GM18909 (cell line): ENCODE measurements around the gene SSBP2.
"Not testable (repeated sequence)": the region's sequence is repeated elsewhere in the genome, so short reads cannot be mapped to it uniquely, and the experiment has no call there.

Experiments
- ATAC-seq: cut with Tn5 transposase; IDR thresholded peaks from one replicate; pipeline ENCODE4 v1.9.1; 2021; ENCODE audit warnings: mild to moderate bottlenecking; ENCODE audit not compliant: unreplicated experiment, poor library complexity

Gene SSBP2

GRCh38 chr5:81685471-81685870, 65.4 kb downstream of the SSBP2 start:
- ATAC-seq = no peak

- ATAC-seq = no peak
Observed at GRCh38 chr5:81679885-81680284, 71.0 kb downstream of the SSBP2 start.

- no peak for ATAC-seq
Observed at GRCh38 chr5:81675420-81675819, 75.5 kb downstream of the SSBP2 start.

GRCh38 chr5:81665795-81666194, 85.1 kb downstream of the SSBP2 start:
- ATAC-seq = no peak

- not testable (repeated sequence) for ATAC-seq
Observed at GRCh38 chr5:81660624-81661023, 90.3 kb downstream of the SSBP2 start.

GRCh38 chr5:81657386-81657785, 93.5 kb downstream of the SSBP2 start:
- ATAC-seq = no peak

GRCh38 chr5:81656783-81657182, 94.1 kb downstream of the SSBP2 start:
- no peak for ATAC-seq

GRCh38 chr5:81650987-81651386, 99.9 kb downstream of the SSBP2 start:
- no peak for ATAC-seq

- no peak for ATAC-seq
Observed at GRCh38 chr5:81646469-81646995, 104.4 kb downstream of the SSBP2 start.

GRCh38 chr5:81642210-81642609, 108.7 kb downstream of the SSBP2 start:
- ATAC-seq = no peak

- ATAC-seq = no peak
Observed at GRCh38 chr5:81639556-81639955, 111.3 kb downstream of the SSBP2 start.

- ATAC-seq = no peak
Observed at GRCh38 chr5:81638471-81638870, 112.4 kb downstream of the SSBP2 start.

- ATAC-seq = no peak
Observed at GRCh38 chr5:81633891-81634290, 117.0 kb downstream of the SSBP2 start.

GRCh38 chr5:81633471-81633870, 117.4 kb downstream of the SSBP2 start:
- no peak for ATAC-seq

GRCh38 chr5:81632679-81633078, 118.2 kb downstream of the SSBP2 start:
- no peak for ATAC-seq

- peak; percentile 4 for ATAC-seq
Observed at GRCh38 chr5:81631621-81632020, 119.3 kb downstream of the SSBP2 start.

GRCh38 chr5:81631124-81631523, 119.8 kb downstream of the SSBP2 start:
- ATAC-seq = peak; percentile 89

GRCh38 chr5:81630684-81631083, 120.2 kb downstream of the SSBP2 start:
- ATAC-seq = no peak

- no peak for ATAC-seq
Observed at GRCh38 chr5:81629986-81630385, 120.9 kb downstream of the SSBP2 start.

- ATAC-seq = not testable (repeated sequence)
Observed at GRCh38 chr5:81628061-81628460, 122.8 kb downstream of the SSBP2 start.

GRCh38 chr5:81626524-81626923, 124.4 kb downstream of the SSBP2 start:
- no peak for ATAC-seq

GRCh38 chr5:81609810-81610375, 141.0 kb downstream of the SSBP2 start:
- no peak for ATAC-seq

- no peak for ATAC-seq
Observed at GRCh38 chr5:81608976-81609375, 141.9 kb downstream of the SSBP2 start.
